Measurements from ENCODE around the gene CDCP2.

The CDCP2 gene

GRCh38 chr1:54088385-54088784, 64.4 kb downstream of the CDCP2 start:
- H3K36me3 ChIP-seq (ENCODE audit: insufficient read depth, low read length) = no peaks in the 10 kb centered on the region
- TF ChIP-seq POLR2AphosphoS5 (IDR thresholded peaks at IDR 0.05; ENCODE audit: borderline replicate concordance, low read depth, low read length) = no peak
- TF ChIP-seq EZH2 (IDR thresholded peaks at IDR 0.05) = no peak
- no peak for TF ChIP-seq FOXP2 (optimal IDR thresholded peaks at IDR 0.05; ENCODE audit: control extremely low read depth, extremely low read length, insufficient read depth)
- no peak overlapping the region for H3K4me3 ChIP-seq
- DNase-seq (ENCODE audit: low read depth, low spot score) = no peak
- no peak overlapping the region for H3K27ac ChIP-seq
- no peaks in the 10 kb centered on the region for H3K9me3 ChIP-seq (ENCODE audit: low read depth, low read length)
- H3K9ac ChIP-seq (ENCODE audit: insufficient read length) = no peak overlapping the region

DNA sequence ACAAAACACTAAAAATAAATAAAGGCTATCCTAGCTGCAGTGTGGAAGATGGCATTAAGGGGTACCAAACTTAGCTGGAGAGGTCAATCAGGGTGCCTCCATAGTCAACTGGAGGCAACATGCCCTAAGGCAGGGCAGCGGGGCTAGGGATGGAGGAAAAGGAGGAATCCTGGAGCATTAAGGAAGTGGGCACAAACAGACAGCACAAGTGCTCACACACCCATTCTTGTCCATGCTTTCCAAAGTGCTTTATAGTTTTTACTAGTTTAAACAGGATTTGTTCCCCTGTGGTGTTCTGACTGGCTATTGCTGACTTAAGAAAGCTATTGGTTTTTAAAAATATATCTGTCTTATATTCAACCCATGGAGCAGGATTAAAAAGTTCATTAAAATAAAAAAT, 66.0 kb downstream of the CDCP2 start:
- H3K27ac ChIP-seq = no peak overlapping the region
- H3K9me3 ChIP-seq (ENCODE audit: low read depth, low read length) = no peaks in the 10 kb centered on the region
- DNase-seq (ENCODE audit: low read depth, low spot score) = no peak
- no peak overlapping the region for H3K4me3 ChIP-seq
- no peak overlapping the region for H3K9ac ChIP-seq (ENCODE audit: insufficient read length)
- TF ChIP-seq POLR2AphosphoS5 (IDR thresholded peaks at IDR 0.05; ENCODE audit: borderline replicate concordance, low read depth, low read length) = no peak
- no peak for TF ChIP-seq EZH2 (IDR thresholded peaks at IDR 0.05)
- no peak for TF ChIP-seq FOXP2 (optimal IDR thresholded peaks at IDR 0.05; ENCODE audit: control extremely low read depth, extremely low read length, insufficient read depth)
- no peaks in the 10 kb centered on the region for H3K36me3 ChIP-seq (ENCODE audit: insufficient read depth, low read length)

GRCh38 chr1:54084794-54085193, 68.0 kb downstream of the CDCP2 start:
- Histone ChIP-seq H3K4me3 (no peak overlapping the region), H3K36me3 (ENCODE audit: insufficient read depth, low read length) (no peaks in the 10 kb centered on the region), H3K9ac (ENCODE audit: insufficient read length) (no peak overlapping the region), H3K9me3 (ENCODE audit: low read depth, low read length) (no peaks in the 10 kb centered on the region), H3K27ac (no peak overlapping the region)
- DNase-seq (ENCODE audit: low read depth, low spot score) = no peak
- TF ChIP-seq POLR2AphosphoS5 (IDR thresholded peaks at IDR 0.05; ENCODE audit: borderline replicate concordance, low read depth, low read length) (no peak), FOXP2 (optimal IDR thresholded peaks at IDR 0.05; ENCODE audit: control extremely low read depth, extremely low read length, insufficient read depth) (no peak), EZH2 (IDR thresholded peaks at IDR 0.05) (no peak)
